Sigmoid colon (tissue), 7 donors: ENCODE measurements around the gene NDST1. TPM values are rescaled to one million over a fixed set of nuclear protein-coding genes. Genes with fewer than 3 reads are reported as not detected.
A peak's percentile ranks its signal among the peaks of the same experiment; 100 is the strongest.

ENCODE experiments used
- DNase-seq: peaks from one replicate; pipeline ENCODE4 v3.0.0-alpha.2; 2019
- H3K27ac ChIP-seq, 4 donors: fragments of 200-600 bp; sonication (generic); one replicate each; pipeline ENCODE4 v1.5.1; 2016 to 2019; ENCODE audit warnings: mild to moderate bottlenecking in 1 of 4
- H3K27me3 ChIP-seq, 3 donors: fragments of 200-600 bp; sonication (generic); one replicate each; pipeline ENCODE4 v1.5.1; 2019; ENCODE audit warnings: mild to moderate bottlenecking in 1 of 3
- H3K36me3 ChIP-seq, 4 donors: fragments of 200-600 bp; sonication (generic); one replicate each; pipeline ENCODE4 v1.5.1; 2016 to 2019
- H3K4me1 ChIP-seq, 4 donors: fragments of 200-600 bp; sonication (generic); one replicate each; pipeline ENCODE4 v1.5.1; 2017 to 2019
- H3K4me3 ChIP-seq, 4 donors: fragments of 200-600 bp; sonication (generic); one replicate each; pipeline ENCODE4 v1.5.1; 2017 to 2019; ENCODE audit warnings: mild to moderate bottlenecking in 2 of 4, moderate library complexity in 1 of 4
- H3K9me3 ChIP-seq, 4 donors: fragments of 200-600 bp in 3 of 4; sonication (generic) in 3 of 4; one replicate each; pipeline versions ENCODE4 v1.5.1 to v1.6.1; 2013 to 2019
- CTCF ChIP-seq, 4 experiments: fragments of 450-650 bp in 3 of 4; fragments of 200-600 bp in 1 of 4; IDR thresholded peaks; one replicate each; pipeline ENCODE4 v1.5.1; 2016 to 2019; ENCODE audit warnings: antibody characterized with exemption in 4 of 4, mild to moderate bottlenecking in 3 of 4, moderate library complexity in 2 of 4
- EP300 ChIP-seq, 4 donors: sonication (generic); formaldehyde crosslinking; IDR thresholded peaks; one replicate each; pipeline ENCODE4 v1.6.1; 2017; ENCODE audit warnings: antibody characterized with exemption in 4 of 4
- POLR2A ChIP-seq, 2 donors: fragments of 450-650 bp; IDR thresholded peaks; one replicate each; pipeline ENCODE4 v1.6.1; 2016; ENCODE audit warnings: antibody characterized with exemption in 2 of 2, mild to moderate bottlenecking in 2 of 2, moderate library complexity in 2 of 2
- POLR2AphosphoS5 ChIP-seq, 4 donors: sonication (generic); formaldehyde crosslinking; IDR thresholded peaks; one replicate each; pipeline ENCODE4 v1.6.1; 2017; ENCODE audit warnings: antibody characterized with exemption in 4 of 4
- WGBS, 2 donors: extraction: QIAGEN DNeasy Blood & Tissue Kit; methylation state at CpG; one replicate each; pipeline ENCODE4 v1.1.7; 2013; 5-methylcytosine and 5-hydroxymethylcytosine counted together
- intact Hi-C: fragments of 100-400 bp; cut with DNase I; formaldehyde crosslinking; loops from one replicate; pipeline ENCODE4 v1.15.1; 2023
- polyA plus RNA-seq, 3 donors: library from polyadenylated mRNA; stranded (reverse); fragments of 200-250 nt; gene quantifications; one replicate each; pipeline ENCODE4 v1.2.3, GENCODE V29; 2013
- total RNA-seq, 4 donors: library from RNA; depleted of rRNA; stranded (reverse); fragments of >200 nt; gene quantifications; one replicate each; pipeline ENCODE4 v1.1.0, GENCODE V29; 2016
- donor health status: healthy with polysubstance abuse.
- donor health status: Bipolar disorder and iron deficiency.
- donor health status: healthy.

NDST1 gene
- total and polyA plus RNA-seq, 7 donors, result 5.4 to 74.8 (median 39.4) TPM

GRCh38 chr5:150542933-150543445 is 35.1 kb downstream of the NDST1 start:
- Histone ChIP-seq H3K27me3 (no peaks in the 10 kb centered on the region), H3K36me3 (peaks cover 21 to 81% (median 56%) of the 10 kb centered on the region in 4 donors), H3K9me3 (no peaks in the 10 kb centered on the region), H3K27ac (peak overlapping the region; percentile 35 to 88 (median 62)), H3K4me3 (no peak overlapping the region), H3K4me1 (peaks cover 0 to 28% (median 22%) of the 10 kb centered on the region in 4 donors)
- intact Hi-C loops, result loop anchor here (5.0 kb wide), 1 partner anchor 56 kb away; no protein-coding TSS in a partner anchor
- no peak for DNase-seq
- WGBS, 2 donors, result 11 to 54% methylated on average over 12 of the region's 12 CpGs
- TF ChIP-seq POLR2AphosphoS5 (IDR thresholded peaks at IDR 0.05) (peak in 2 of 4 donors; percentile 18 to 24), POLR2A (IDR thresholded peaks at IDR 0.05) (no peak)

- intact Hi-C loops, result loop anchor here (2.0 to 5.0 kb wide), 2 partner anchors 57 to 86 kb away; no protein-coding TSS in a partner anchor
- TF ChIP-seq CTCF (IDR thresholded peaks at IDR 0.05) (peak; percentile 18 to 83 (median 67)), EP300 (IDR thresholded peaks at IDR 0.05) (no peak), POLR2A (IDR thresholded peaks at IDR 0.05) (no peak), POLR2AphosphoS5 (IDR thresholded peaks at IDR 0.05) (no peak)
- WGBS, 2 donors, result 26 to 54% methylated on average over 8 of the region's 8 CpGs
- DNase-seq, result peak; percentile 80
- Histone ChIP-seq H3K4me1 (peaks cover 0 to 24% (median 21%) of the 10 kb centered on the region in 4 donors), H3K9me3 (no peaks in the 10 kb centered on the region), H3K4me3 (no peak overlapping the region), H3K27me3 (no peaks in the 10 kb centered on the region), H3K36me3 (peaks cover 18 to 81% (median 57%) of the 10 kb centered on the region in 4 donors), H3K27ac (no peak overlapping the region)
Measured at GRCh38 chr5:150544611-150545219, 36.8 kb downstream of the NDST1 start.

GRCh38 chr5:150545246-150545645 is 37.3 kb downstream of the NDST1 start:
- WGBS, 2 donors, result 94 to 95% methylated on average over 13 of the region's 13 CpGs
- H3K4me3 ChIP-seq, result no peak overlapping the region
- peaks cover 18 to 81% (median 57%) of the 10 kb centered on the region in 4 donors for H3K36me3 ChIP-seq
- H3K9me3 ChIP-seq, result no peaks in the 10 kb centered on the region
- DNase-seq, result no peak
- no peak overlapping the region for H3K27ac ChIP-seq
- peaks cover 0 to 18% (median 17%) of the 10 kb centered on the region in 4 donors for H3K4me1 ChIP-seq
- no peaks in the 10 kb centered on the region for H3K27me3 ChIP-seq
- TF ChIP-seq CTCF (IDR thresholded peaks at IDR 0.05) (no peak), EP300 (IDR thresholded peaks at IDR 0.05) (no peak), POLR2AphosphoS5 (IDR thresholded peaks at IDR 0.05) (no peak)
- intact Hi-C loops, result loop anchor here (2.0 kb wide), 1 partner anchor 86 kb away; no protein-coding TSS in a partner anchor

GRCh38 chr5:150548123-150548522 is 40.2 kb downstream of the NDST1 start:
- Histone ChIP-seq H3K4me3 (no peak overlapping the region), H3K9me3 (no peaks in the 10 kb centered on the region), H3K4me1 (no peaks in the 10 kb centered on the region), H3K27ac (no peak overlapping the region), H3K36me3 (peaks cover 31 to 88% (median 65%) of the 10 kb centered on the region in 4 donors), H3K27me3 (no peaks in the 10 kb centered on the region)
- no peak for DNase-seq
- TF ChIP-seq POLR2AphosphoS5 (IDR thresholded peaks at IDR 0.05) (no peak), POLR2A (IDR thresholded peaks at IDR 0.05) (no peak)
- 94 to 96% methylated on average over 15 of the region's 15 CpGs for WGBS, 2 donors
- intact Hi-C loops, result no loop called here

- intact Hi-C loops, result no loop called here
- Histone ChIP-seq H3K27ac (no peak overlapping the region), H3K4me1 (no peaks in the 10 kb centered on the region), H3K36me3 (peaks cover 39 to 97% (median 78%) of the 10 kb centered on the region in 4 donors), H3K4me3 (no peak overlapping the region), H3K9me3 (no peaks in the 10 kb centered on the region), H3K27me3 (no peaks in the 10 kb centered on the region)
- DNase-seq, result no peak
- TF ChIP-seq CTCF (IDR thresholded peaks at IDR 0.05) (no peak), POLR2A (IDR thresholded peaks at IDR 0.05) (no peak), POLR2AphosphoS5 (IDR thresholded peaks at IDR 0.05) (no peak), EP300 (IDR thresholded peaks at IDR 0.05) (no peak)
- WGBS, 2 donors, result 95 to 98% methylated on average over 1 of the region's 1 CpG
Measured at GRCh38 chr5:150549735-150550134, 41.8 kb downstream of the NDST1 start.
